Ovary (tissue), 9 donors: Measurements from ENCODE around the gene ZIC5. TPM values are rescaled to one million over a fixed set of nuclear protein-coding genes. Genes with fewer than 3 reads are reported as not detected.

Experiments
- DNase-seq, 5 donors: peaks; one replicate each; pipeline ENCODE4 v3.0.0-alpha.2; 2019 to 2020
- H3K27ac ChIP-seq, 2 donors: fragments of 200-600 bp; one replicate each; pipeline versions ENCODE4 v1.5.1 to v1.8.0; 2019 to 2022
- H3K27me3 ChIP-seq: fragments of 200-600 bp; one replicate; pipeline ENCODE4 v1.8.0; 2022
- H3K36me3 ChIP-seq: fragments of 200-600 bp; sonication (generic); one replicate; pipeline ENCODE4 v1.5.1; 2019
- H3K4me1 ChIP-seq: one replicate; pipeline ENCODE4 v1.8.1; 2013; ENCODE audit warnings: mild to moderate bottlenecking, moderate library complexity; ENCODE audit not compliant: insufficient read depth
- H3K4me3 ChIP-seq: fragments of 200-600 bp; sonication (generic); one replicate; pipeline ENCODE4 v1.5.1; 2017
- H3K9me3 ChIP-seq, 2 donors: fragments of 200-600 bp in 1 of 2; sonication (generic) in 1 of 2; one replicate each; pipeline versions ENCODE4 v1.5.1 to v1.8.1; 2013 to 2019; ENCODE audit warnings: mild to moderate bottlenecking in 1 of 2, moderate library complexity in 1 of 2
- CTCF ChIP-seq, 3 donors: fragments of 450-650 bp in 2 of 3; fragments of 200-600 bp in 1 of 3; IDR thresholded peaks; one replicate each; pipeline versions ENCODE4 v1.5.1 to v1.8.0; 2016 to 2022; ENCODE audit warnings: antibody characterized with exemption in 3 of 3, mild to moderate bottlenecking in 1 of 3
- EP300 ChIP-seq: sonication (generic); formaldehyde crosslinking; IDR thresholded peaks from one replicate; pipeline ENCODE4 v1.6.1; 2017; ENCODE audit warnings: antibody characterized with exemption
- POLR2A ChIP-seq: fragments of 450-650 bp; IDR thresholded peaks from one replicate; pipeline ENCODE4 v1.6.1; 2017; ENCODE audit warnings: antibody characterized with exemption, mild to moderate bottlenecking, moderate library complexity
- WGBS, 3 donors: extraction: QIAGEN DNeasy Blood & Tissue Kit in 1 of 3; methylation state at CpG; one replicate each; pipeline versions ENCODE4 v1.1.5 to v1.1.7; 2013 to 2017; 5-methylcytosine and 5-hydroxymethylcytosine counted together
- intact Hi-C, 4 donors: fragments of 100-400 bp; cut with DNase I; formaldehyde crosslinking; loops; one replicate each; pipeline versions ENCODE4 v1.11.0 to v1.15.1; 2022 to 2023
- polyA plus RNA-seq, 2 donors: library from polyadenylated mRNA; stranded (reverse); fragments of 200-250 nt in 1 of 2; fragments of 350-450 nt in 1 of 2; fragmentation: Illumina TruSeq in 1 of 2; extraction: RNeasy Lipid Tissue Mini Kit (QIAGEN cat#74804) in 1 of 2; gene quantifications; one replicate each; pipeline ENCODE4 v1.2.3, GENCODE V29; 2013 to 2014
- total RNA-seq, 7 donors: library from RNA; depleted of rRNA in 2 of 7; stranded (reverse); fragments of >200 nt in 2 of 7; fragmentation: NEBNext Ultra II Directional in 3 of 7; extraction: Animal tissue kit (Norgen Biotek cat#: 25700) in 3 of 7; gene quantifications; one replicate each; pipeline versions ENCODE4 v1.1.0 to v1.2.4, GENCODE V29; 2016 to 2023
- donor health status: DM: no; HTN: no; CAD: no; lungs with moderate emphysema.
- donor health status: DM: no; HTN: no; CAD: no.
- donor health status: Bipolar disorder and iron deficiency.
- donor health status: DM: yes; HTN: yes; CAD: no.
- donor health status: DM: no; HTN: no; CAD: no.
- donor health status: DM: yes; HTN: yes; CAD: no.

Gene ZIC5
- total and polyA plus RNA-seq, 9 donors, result 0.10 to 0.11 TPM; not detected in 7

GRCh38 chr13:99979453-99980200, 8.1 kb upstream of the ZIC5 start:
- Histone ChIP-seq H3K27ac (no peak overlapping the region), H3K4me1 (peaks cover 13% of the 10 kb centered on the region), H3K27me3 (peaks cover 3% of the 10 kb centered on the region), H3K36me3 (no peaks in the 10 kb centered on the region), H3K4me3 (peak overlapping the region; percentile 39), H3K9me3 (peaks cover 0 to 13% of the 10 kb centered on the region in 2 donors)
- intact Hi-C loops, result loop anchor here in 1 of 4 donors (5.0 kb wide), 1 partner anchor 253 kb away; no protein-coding TSS in a partner anchor
- DNase-seq, result peak in 1 of 5 donors; percentile 20
- WGBS, 3 donors, result 3 to 5% (median 4%) methylated on average over 55 to 59 of the region's 59 CpGs
- TF ChIP-seq EP300 (no peak), CTCF (IDR thresholded peaks at IDR 0.05) (no peak), POLR2A (no peak)

DNA sequence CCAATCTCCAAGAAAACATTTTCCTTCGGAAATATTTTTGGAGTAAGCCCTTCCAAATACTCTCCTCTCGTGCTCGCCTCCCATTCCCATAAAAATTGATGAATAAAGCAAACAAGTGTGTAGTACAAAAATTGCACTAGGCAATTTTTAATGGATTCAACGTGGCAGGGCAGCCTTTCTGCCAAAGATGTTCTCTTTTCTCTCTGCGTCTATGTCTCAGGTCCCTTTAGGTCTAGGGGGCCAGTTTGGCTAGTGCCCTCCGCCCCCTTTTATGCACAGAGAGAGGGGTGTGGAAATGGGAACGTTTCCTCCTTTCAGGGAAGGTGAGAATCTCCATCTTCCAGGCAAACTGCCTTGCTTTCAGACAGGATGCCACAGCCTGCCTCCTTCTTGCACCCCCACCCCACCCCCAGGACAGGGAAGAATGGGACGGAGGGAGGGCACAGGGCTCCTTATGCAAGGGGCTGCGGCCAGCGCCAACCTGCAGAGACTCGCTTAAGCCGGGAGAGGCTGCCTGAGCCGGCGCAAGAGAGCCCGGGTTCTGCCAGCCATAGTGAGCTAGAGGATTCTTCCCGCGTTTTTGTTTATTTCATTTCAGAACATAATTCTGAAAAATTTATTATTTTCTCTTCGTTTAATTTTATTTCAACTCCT, 7.4 kb upstream of the ZIC5 start:
- Histone ChIP-seq H3K27ac (no peak overlapping the region), H3K4me1 (peaks cover 13% of the 10 kb centered on the region), H3K36me3 (no peaks in the 10 kb centered on the region), H3K9me3 (peaks cover 0 to 13% of the 10 kb centered on the region in 2 donors), H3K4me3 (no peak overlapping the region), H3K27me3 (peaks cover 3% of the 10 kb centered on the region)
- DNase-seq, result no peak
- WGBS, 3 donors, result 4 to 6% (median 4%) methylated on average over 18 of the region's 18 CpGs
- TF ChIP-seq POLR2A (no peak), CTCF (IDR thresholded peaks at IDR 0.05) (no peak), EP300 (no peak)
- intact Hi-C loops, result loop anchor here in 1 of 4 donors (5.0 kb wide), 1 partner anchor 253 kb away; no protein-coding TSS in a partner anchor

DNA sequence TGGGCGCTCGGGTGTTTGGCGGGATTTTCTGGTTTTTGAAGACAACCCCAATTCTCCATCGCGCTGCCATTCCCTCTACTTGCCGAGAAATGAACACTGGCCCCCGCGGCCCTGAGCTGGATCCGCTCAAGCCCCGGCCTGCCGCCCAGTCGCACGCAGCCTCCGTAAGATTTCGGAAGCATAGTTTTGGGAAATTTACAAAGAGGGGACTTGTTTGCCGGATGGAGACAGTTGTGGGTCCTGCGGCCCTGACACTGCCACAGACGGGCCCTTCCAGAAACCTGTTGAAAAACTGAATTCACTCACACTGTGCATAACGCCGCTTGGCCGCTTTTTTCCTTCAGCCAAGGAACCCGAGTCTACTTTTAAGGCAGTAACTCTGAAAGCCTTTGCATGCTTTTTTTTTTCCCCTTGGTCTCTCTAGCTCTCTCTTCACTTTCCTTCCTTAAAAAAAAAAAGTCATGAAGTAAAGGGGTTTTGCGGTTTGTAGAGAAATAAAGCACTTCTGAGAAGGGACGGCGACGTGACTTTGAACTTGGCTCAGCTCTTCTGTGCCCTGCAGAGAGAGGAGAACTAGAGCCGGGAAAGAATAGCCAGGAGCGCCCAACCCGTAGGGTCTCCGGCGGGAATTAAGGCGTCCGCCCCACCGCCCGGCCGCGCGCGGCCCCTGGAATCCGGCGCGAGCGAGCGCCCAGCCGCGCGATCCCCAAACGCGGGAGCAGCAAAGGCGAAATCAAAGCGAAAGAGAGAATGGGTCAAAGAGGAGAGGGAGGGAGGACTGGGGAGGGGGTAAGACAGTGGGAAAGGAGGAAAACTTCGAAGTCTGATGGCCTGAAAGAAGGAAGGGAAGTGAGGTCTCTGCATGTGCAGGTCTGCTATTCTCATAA, 6.6 kb upstream of the ZIC5 start:
- TF ChIP-seq CTCF (IDR thresholded peaks at IDR 0.05), result no peak
- TF ChIP-seq POLR2A, result no peak
- no peak for TF ChIP-seq EP300
- no peak overlapping the region for H3K4me3 ChIP-seq
- no peak overlapping the region for H3K27ac ChIP-seq
- H3K9me3 ChIP-seq, result peaks cover 0 to 13% of the 10 kb centered on the region in 2 donors
- 19 to 21% (median 20%) methylated on average over 52 of the region's 52 CpGs for WGBS, 3 donors
- no peak for DNase-seq
- peaks cover 13% of the 10 kb centered on the region for H3K4me1 ChIP-seq
- no peaks in the 10 kb centered on the region for H3K36me3 ChIP-seq
- intact Hi-C loops, result loop anchor here in 1 of 4 donors (5.0 kb wide), 1 partner anchor 254 kb away; no protein-coding TSS in a partner anchor
- peaks cover under 1% of the 10 kb centered on the region for H3K27me3 ChIP-seq

DNA sequence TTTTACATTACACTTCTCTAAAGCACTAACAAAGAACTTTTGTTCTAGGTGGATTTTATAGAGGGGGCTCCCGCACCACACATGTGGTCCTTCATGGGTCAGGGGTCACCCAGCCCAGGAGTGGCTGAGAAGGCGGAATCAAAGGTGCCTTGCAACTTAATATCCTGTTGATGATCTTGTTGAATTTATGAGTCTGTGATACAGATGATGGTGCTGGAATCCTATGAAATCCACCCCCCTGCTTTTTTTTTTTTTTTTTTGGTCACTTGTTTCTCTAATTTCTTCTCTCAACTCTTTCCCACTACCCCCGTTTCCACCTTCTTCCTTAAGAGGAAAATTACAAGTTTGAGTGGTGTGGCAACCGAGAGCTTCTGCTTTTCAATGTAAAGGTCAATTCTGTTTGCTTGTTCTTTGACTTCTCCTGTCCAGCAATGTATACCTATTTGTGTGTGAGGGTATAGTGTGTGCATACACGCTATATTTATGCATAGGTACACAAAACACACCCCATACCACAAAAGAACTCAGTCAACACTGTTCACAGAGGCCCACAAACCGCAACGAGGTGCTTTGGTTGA, 5.9 kb upstream of the ZIC5 start:
- H3K27ac ChIP-seq, result no peak overlapping the region

More for the DNA sequence above, 5.9 kb upstream of the ZIC5 start:
- H3K4me3 ChIP-seq, result no peak overlapping the region
- TF ChIP-seq POLR2A (no peak), EP300 (no peak), CTCF (IDR thresholded peaks at IDR 0.05) (no peak)
- H3K9me3 ChIP-seq, result peaks cover 0 to 13% of the 10 kb centered on the region in 2 donors
- intact Hi-C loops, result loop anchor here in 1 of 4 donors (5.0 kb wide), 1 partner anchor 255 kb away; no protein-coding TSS in a partner anchor
- H3K4me1 ChIP-seq, result peaks cover 13% of the 10 kb centered on the region
- H3K27me3 ChIP-seq, result peaks cover 8% of the 10 kb centered on the region
- H3K36me3 ChIP-seq, result no peaks in the 10 kb centered on the region
- WGBS, 3 donors, result 46 to 57% (median 47%) methylated on average over 7 of the region's 7 CpGs
- DNase-seq, result no peak
